Endometrial microvascular endothelial cells (primary cell): ENCODE data around the gene CHST11. TPM values are rescaled to one million over a fixed set of nuclear protein-coding genes. Genes with fewer than 3 reads are reported as not detected.
"Not testable (repeated sequence)": the region's sequence is repeated elsewhere in the genome, so short reads cannot be mapped to it uniquely, and the experiment has no call there.

Source experiments
- in situ Hi-C: cut with HindIII; loops from 2 replicates; pipeline ENCODE4 v1.10.0; 2017; ENCODE audit warnings: low sequenced_read_pairs, low pct_unique_long_range_greater_than_20kb; ENCODE audit errors: inconsistent ontology term
- total RNA-seq: library from RNA; depleted of rRNA; stranded (reverse); fragments of >200 nt; gene quantifications from one replicate; pipeline ENCODE4 v1.2.3, GENCODE V29; 2015; ENCODE audit errors: inconsistent ontology term

The CHST11 gene
- total RNA-seq, 1 donor from 2014 or later: 4.2 TPM

GRCh38 chr12:104742551-104743201 lies 285.9 kb downstream of the CHST11 start:
- in situ Hi-C loops: no loop called here

- in situ Hi-C loops: no loop called here
Measured at GRCh38 chr12:104743202-104743580, 286.4 kb downstream of the CHST11 start.

- in situ Hi-C loops: not testable (repeated sequence)
Measured at GRCh38 chr12:104743753-104744548, 287.2 kb downstream of the CHST11 start.

GRCh38 chr12:104746467-104747088 lies 289.8 kb downstream of the CHST11 start:
- in situ Hi-C loops: no loop called here

- in situ Hi-C loops: no loop called here
Measured at GRCh38 chr12:104747330-104747729, 290.6 kb downstream of the CHST11 start.

- in situ Hi-C loops: no loop called here
Measured at GRCh38 chr12:104747955-104748354, 291.2 kb downstream of the CHST11 start.

GRCh38 chr12:104748356-104748755 lies 291.6 kb downstream of the CHST11 start:
- in situ Hi-C loops: no loop called here

- in situ Hi-C loops: no loop called here
Measured at GRCh38 chr12:104748790-104749189, 292.0 kb downstream of the CHST11 start.

- in situ Hi-C loops: no loop called here
Measured at GRCh38 chr12:104749545-104749944, 292.8 kb downstream of the CHST11 start.

- in situ Hi-C loops: no loop called here
Measured at GRCh38 chr12:104750061-104750460, 293.3 kb downstream of the CHST11 start.

GRCh38 chr12:104751120-104751519 lies 294.4 kb downstream of the CHST11 start:
- in situ Hi-C loops: no loop called here

GRCh38 chr12:104751594-104751993 lies 294.8 kb downstream of the CHST11 start:
- in situ Hi-C loops: no loop called here

GRCh38 chr12:104752016-104752415 lies 295.3 kb downstream of the CHST11 start:
- in situ Hi-C loops: no loop called here

- in situ Hi-C loops: no loop called here
Measured at GRCh38 chr12:104752881-104753280, 296.1 kb downstream of the CHST11 start.

GRCh38 chr12:104756901-104757300 lies 300.2 kb downstream of the CHST11 start:
- in situ Hi-C loops: no loop called here

GRCh38 chr12:104758771-104759170 lies 302.0 kb downstream of the CHST11 start:
- in situ Hi-C loops: no loop called here

GRCh38 chr12:104761091-104761490 lies 304.3 kb downstream of the CHST11 start:
- in situ Hi-C loops: no loop called here

GRCh38 chr12:104761611-104762010 lies 304.9 kb downstream of the CHST11 start:
- in situ Hi-C loops: no loop called here

GRCh38 chr12:104763168-104763805 lies 306.5 kb downstream of the CHST11 start:
- in situ Hi-C loops: no loop called here
